ENCODE results near the gene CIT.

Gene CIT

DNA sequence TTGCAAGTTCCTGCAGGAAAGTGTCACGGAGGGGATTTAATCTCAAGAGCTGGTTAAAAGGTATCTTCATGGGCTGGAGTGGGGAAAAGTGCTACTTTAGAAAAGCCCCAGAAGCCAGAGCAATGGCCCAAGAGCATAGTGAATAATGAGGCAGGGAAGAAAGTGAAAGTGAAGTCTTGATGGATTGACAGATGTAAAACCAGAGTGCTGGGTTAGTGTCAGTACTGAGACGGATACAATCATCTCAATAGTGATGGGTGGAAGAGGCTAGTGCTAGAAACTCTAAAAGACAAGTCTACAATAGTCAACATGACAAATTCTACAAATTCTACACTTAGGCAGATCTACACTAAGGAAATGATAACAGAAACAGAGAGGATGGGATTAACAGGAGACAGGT is 68.1 kb downstream of the CIT start (continued):
- TF ChIP-seq ZNF768 (tag by site-specific recombination; IDR thresholded peaks at IDR 0.05) = no peak

GRCh38 chr12:119808441-119808840 is 68.7 kb downstream of the CIT start:
- Histone ChIP-seq H3K4me1 (ENCODE audit: control insufficient read depth, insufficient read depth, low read length) (no peaks in the 10 kb centered on the region), H3K36me3 (ENCODE audit: control insufficient read depth in 2 of 2, insufficient read depth in 1 of 2, low read length in 2 of 2) (peaks cover 0 to 15% of the 10 kb centered on the region in 2 experiments; a peak in 2 of 3 replicates), H3K9me3 (ENCODE audit: control insufficient read depth, insufficient read depth, low read depth, low read length) (no peaks in the 10 kb centered on the region), H3K4me3 (ENCODE audit: low read depth, low read length) (no peak overlapping the region), H3K27ac (ENCODE audit: extremely low read depth, low read depth, low read length) (no peak overlapping the region)
- TF ChIP-seq, protein P1, sequence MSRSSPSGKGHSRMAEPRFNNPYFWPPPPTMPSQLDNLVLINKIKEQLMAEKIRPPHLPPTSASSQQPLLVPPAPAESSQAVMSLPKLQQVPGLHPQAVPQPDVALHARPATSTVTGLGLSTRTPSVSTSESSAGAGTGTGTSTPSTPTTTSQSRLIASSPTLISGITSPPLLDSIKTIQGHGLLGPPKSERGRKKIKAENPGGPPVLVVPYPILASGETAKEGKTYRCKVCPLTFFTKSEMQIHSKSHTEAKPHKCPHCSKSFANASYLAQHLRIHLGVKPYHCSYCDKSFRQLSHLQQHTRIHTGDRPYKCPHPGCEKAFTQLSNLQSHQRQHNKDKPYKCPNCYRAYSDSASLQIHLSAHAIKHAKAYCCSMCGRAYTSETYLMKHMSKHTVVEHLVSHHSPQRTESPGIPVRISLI (tag by site-specific recombination; IDR thresholded peaks at IDR 0.05) = no peak
- no peak for TF ChIP-seq ZNF747 (tag by site-specific recombination; IDR thresholded peaks at IDR 0.05)
- TF ChIP-seq ZNF211 (tag by site-specific recombination; IDR thresholded peaks at IDR 0.05; ENCODE audit: low read depth) = no peak
- TF ChIP-seq ZNF133 (tag by site-specific recombination; IDR thresholded peaks at IDR 0.05) = no peak
- TF ChIP-seq SP7 (tag by site-specific recombination; IDR thresholded peaks at IDR 0.05) = no peak
- no peak for TF ChIP-seq ZNF792 (tag by site-specific recombination; IDR thresholded peaks at IDR 0.05)
- no peak for TF ChIP-seq ZNF239 (tag by site-specific recombination; IDR thresholded peaks at IDR 0.05)
- TF ChIP-seq REPIN1 (tag by site-specific recombination; IDR thresholded peaks at IDR 0.05; ENCODE audit: low read depth) = no peak
- TF ChIP-seq ZSCAN16 (tag by site-specific recombination; IDR thresholded peaks at IDR 0.05) = no peak
- TF ChIP-seq ZBTB44 (tag by site-specific recombination; IDR thresholded peaks at IDR 0.05) = no peak
- TF ChIP-seq, protein P2, sequence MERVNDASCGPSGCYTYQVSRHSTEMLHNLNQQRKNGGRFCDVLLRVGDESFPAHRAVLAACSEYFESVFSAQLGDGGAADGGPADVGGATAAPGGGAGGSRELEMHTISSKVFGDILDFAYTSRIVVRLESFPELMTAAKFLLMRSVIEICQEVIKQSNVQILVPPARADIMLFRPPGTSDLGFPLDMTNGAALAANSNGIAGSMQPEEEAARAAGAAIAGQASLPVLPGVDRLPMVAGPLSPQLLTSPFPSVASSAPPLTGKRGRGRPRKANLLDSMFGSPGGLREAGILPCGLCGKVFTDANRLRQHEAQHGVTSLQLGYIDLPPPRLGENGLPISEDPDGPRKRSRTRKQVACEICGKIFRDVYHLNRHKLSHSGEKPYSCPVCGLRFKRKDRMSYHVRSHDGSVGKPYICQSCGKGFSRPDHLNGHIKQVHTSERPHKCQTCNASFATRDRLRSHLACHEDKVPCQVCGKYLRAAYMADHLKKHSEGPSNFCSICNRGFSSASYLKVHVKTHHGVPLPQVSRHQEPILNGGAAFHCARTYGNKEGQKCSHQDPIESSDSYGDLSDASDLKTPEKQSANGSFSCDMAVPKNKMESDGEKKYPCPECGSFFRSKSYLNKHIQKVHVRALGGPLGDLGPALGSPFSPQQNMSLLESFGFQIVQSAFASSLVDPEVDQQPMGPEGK (tag by site-specific recombination; IDR thresholded peaks at IDR 0.05) = no peak
- no peak for TF ChIP-seq MEIS1 (CRISPR knock-in tag; IDR thresholded peaks at IDR 0.05; ENCODE audit: borderline replicate concordance)
- no peak for TF ChIP-seq HOXD13 (CRISPR knock-in tag; IDR thresholded peaks at IDR 0.05; ENCODE audit: borderline replicate concordance)
- no peak for TF ChIP-seq KLF7 (tag by site-specific recombination; IDR thresholded peaks at IDR 0.05; ENCODE audit: borderline replicate concordance)
- TF ChIP-seq ZNF23 (tag by site-specific recombination; IDR thresholded peaks at IDR 0.05; ENCODE audit: borderline replicate concordance) = no peak
- no peak for TF ChIP-seq ZBTB17 (tag by site-specific recombination; IDR thresholded peaks at IDR 0.05)
- TF ChIP-seq, protein P3, sequence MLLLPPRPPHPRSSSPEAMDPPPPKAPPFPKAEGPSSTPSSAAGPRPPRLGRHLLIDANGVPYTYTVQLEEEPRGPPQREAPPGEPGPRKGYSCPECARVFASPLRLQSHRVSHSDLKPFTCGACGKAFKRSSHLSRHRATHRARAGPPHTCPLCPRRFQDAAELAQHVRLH (tag by site-specific recombination; IDR thresholded peaks at IDR 0.05) = no peak
- TF ChIP-seq SETDB1 (IDR thresholded peaks at IDR 0.05; ENCODE audit: insufficient read length, low read length) = no peak
- ChIA-PET POLR2A (no interaction called here), CTCF (interaction anchor here (0.6 kb wide), 1 partner anchor 98 kb away, joined by 3 read pairs; no protein-coding TSS in a partner anchor)

DNA sequence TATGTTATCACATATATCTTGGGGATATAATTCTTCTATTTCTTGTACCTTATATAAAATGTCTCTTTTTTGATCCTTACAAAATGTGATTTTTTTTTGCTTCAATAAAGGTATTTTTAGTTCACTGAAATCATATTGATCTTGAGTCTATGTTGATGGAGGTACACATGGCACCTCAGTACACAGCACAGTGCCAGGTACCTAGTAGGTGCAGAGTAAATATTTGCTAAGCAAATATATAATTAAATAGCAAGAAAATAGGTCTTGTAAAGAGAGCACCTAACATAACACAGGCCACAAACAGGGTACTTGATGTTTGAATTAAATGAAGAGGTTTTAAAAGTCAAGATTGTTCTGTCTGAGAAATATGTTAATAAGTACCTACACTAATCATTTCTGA is 69.7 kb downstream of the CIT start:
- no peak overlapping the region for H3K27ac ChIP-seq (ENCODE audit: extremely low read depth, low read depth, low read length)
- H3K4me1 ChIP-seq (ENCODE audit: control insufficient read depth, insufficient read depth, low read length) = no peaks in the 10 kb centered on the region
- ChIA-PET CTCF (interaction anchor here (0.7 kb wide), 1 partner anchor 27 kb away, joined by 3 read pairs; no protein-coding TSS in a partner anchor), POLR2A (no interaction called here)
- no peak overlapping the region for H3K4me3 ChIP-seq (ENCODE audit: low read depth, low read length)
- peaks cover 0 to 18% of the 10 kb centered on the region in 2 experiments; a peak in 2 of 3 replicates for H3K36me3 ChIP-seq (ENCODE audit: control insufficient read depth in 2 of 2, insufficient read depth in 1 of 2, low read length in 2 of 2)
- H3K9me3 ChIP-seq (ENCODE audit: control insufficient read depth, insufficient read depth, low read depth, low read length) = no peaks in the 10 kb centered on the region
- TF ChIP-seq ZNF391 (tag by site-specific recombination; IDR thresholded peaks at IDR 0.05; ENCODE audit: borderline replicate concordance, low read depth) (no peak), SALL2 (tag by site-specific recombination; IDR thresholded peaks at IDR 0.05; ENCODE audit: borderline replicate concordance) (no peak), SP7 (tag by site-specific recombination; IDR thresholded peaks at IDR 0.05) (no peak), ZBTB26 (tag by site-specific recombination; optimal IDR thresholded peaks at IDR 0.05) (no peak), ZNF280C (tag by site-specific recombination; IDR thresholded peaks at IDR 0.05) (no peak), GLI2 (tag by site-specific recombination; IDR thresholded peaks at IDR 0.05; ENCODE audit: borderline replicate concordance, low read depth) (no peak), ZNF16 (tag by site-specific recombination; IDR thresholded peaks at IDR 0.05; ENCODE audit: low read depth) (no peak), ZNF555 (tag by site-specific recombination; conservative IDR thresholded peaks at IDR 0.05) (no peak)
